Measurements from ENCODE around the gene AP3S2. TPM values are rescaled to one million over a fixed set of nuclear protein-coding genes. Genes with fewer than 3 reads are reported as not detected.
A peak's percentile ranks its signal among the peaks of the same experiment; 100 is the strongest.
"Not testable (repeated sequence)": the region's sequence is repeated elsewhere in the genome, so short reads cannot be mapped to it uniquely, and the experiment has no call there.

AP3S2 gene
- total RNA-seq, 4 donors from 2014 or later, result 15.5 to 70.4 (median 28.4) TPM

GRCh38 chr15:89787944-89788343, 105.8 kb downstream of the AP3S2 start:
- no peak for DNase-seq (ENCODE audit: low spot score in 2 of 2)
- peaks cover 41% of the 10 kb centered on the region for H3K36me3 ChIP-seq
- WGBS, result 97% methylated on average over 3 of the region's 3 CpGs
- H3K4me1 ChIP-seq, result peaks cover 19% of the 10 kb centered on the region
- H3K4me3 ChIP-seq, result no peak overlapping the region
- no peaks in the 10 kb centered on the region for H3K27me3 ChIP-seq
- H3K27ac ChIP-seq, result no peak overlapping the region
- no peaks in the 10 kb centered on the region for H3K9me3 ChIP-seq
- no peak for TF ChIP-seq POLR2AphosphoS5 (IDR thresholded peaks at IDR 0.05)
- TF ChIP-seq POLR2A (IDR thresholded peaks at IDR 0.05), result no peak
- TF ChIP-seq CTCF (IDR thresholded peaks at IDR 0.05), result no peak
- TF ChIP-seq EP300 (IDR thresholded peaks at IDR 0.05), result no peak

DNA sequence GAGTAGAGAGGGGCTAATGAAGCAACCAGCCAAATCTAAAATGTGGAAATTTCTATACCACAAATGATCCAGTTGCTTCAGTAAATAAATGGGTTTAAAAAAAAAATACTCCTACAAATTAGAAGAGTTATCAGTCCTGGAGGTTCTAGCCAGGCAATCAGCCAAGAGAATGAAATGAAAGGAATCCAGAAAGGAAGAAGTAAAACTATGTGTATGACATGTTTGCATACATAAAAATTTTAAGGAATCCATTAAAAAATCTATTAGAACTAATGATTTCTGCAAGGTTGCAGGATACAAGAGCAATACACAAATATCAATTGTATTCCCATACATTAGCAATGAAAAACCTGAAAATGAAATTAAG, 108.0 kb downstream of the AP3S2 start:
- H3K27me3 ChIP-seq, result no peaks in the 10 kb centered on the region
- no peak overlapping the region for H3K4me3 ChIP-seq
- no peak overlapping the region for H3K27ac ChIP-seq
- H3K36me3 ChIP-seq, result peaks cover 21% of the 10 kb centered on the region
- H3K9me3 ChIP-seq, result no peaks in the 10 kb centered on the region
- H3K4me1 ChIP-seq, result peaks cover 40% of the 10 kb centered on the region
- no peak for DNase-seq (ENCODE audit: low spot score in 2 of 2)
- no peak for TF ChIP-seq POLR2A (IDR thresholded peaks at IDR 0.05)

GRCh38 chr15:89785064-89785773, 108.6 kb downstream of the AP3S2 start:
- H3K27ac ChIP-seq, result peak overlapping the region; percentile 59
- 71% methylated on average over 13 of the region's 13 CpGs for WGBS
- H3K4me3 ChIP-seq, result no peak overlapping the region
- peaks cover 15% of the 10 kb centered on the region for H3K36me3 ChIP-seq
- no peaks in the 10 kb centered on the region for H3K27me3 ChIP-seq
- H3K9me3 ChIP-seq, result no peaks in the 10 kb centered on the region
- TF ChIP-seq POLR2A (IDR thresholded peaks at IDR 0.05) (no peak), POLR2AphosphoS5 (IDR thresholded peaks at IDR 0.05) (no peak)
- peaks cover 44% of the 10 kb centered on the region for H3K4me1 ChIP-seq
- DNase-seq (ENCODE audit: low spot score in 2 of 2), result no peak

GRCh38 chr15:89784686-89784960, 109.2 kb downstream of the AP3S2 start:
- Histone ChIP-seq H3K4me1 (peaks cover 47% of the 10 kb centered on the region), H3K27ac (peak overlapping the region; percentile 59), H3K27me3 (no peaks in the 10 kb centered on the region), H3K36me3 (peaks cover 14% of the 10 kb centered on the region), H3K9me3 (no peaks in the 10 kb centered on the region), H3K4me3 (no peak overlapping the region)
- no peak for DNase-seq (ENCODE audit: low spot score in 2 of 2)
- 98% methylated on average over 3 of the region's 7 CpGs for WGBS
- TF ChIP-seq CTCF (IDR thresholded peaks at IDR 0.05), result no peak
- TF ChIP-seq POLR2AphosphoS5 (IDR thresholded peaks at IDR 0.05), result no peak
- TF ChIP-seq EP300 (IDR thresholded peaks at IDR 0.05), result no peak
- TF ChIP-seq POLR2A (IDR thresholded peaks at IDR 0.05), result no peak

- no peaks in the 10 kb centered on the region for H3K9me3 ChIP-seq
- peaks cover 47% of the 10 kb centered on the region for H3K4me1 ChIP-seq
- H3K27me3 ChIP-seq, result no peaks in the 10 kb centered on the region
- no peak overlapping the region for H3K4me3 ChIP-seq
- WGBS, result 80% methylated on average over 8 of the region's 15 CpGs
- H3K36me3 ChIP-seq, result peaks cover 14% of the 10 kb centered on the region
- TF ChIP-seq CTCF (IDR thresholded peaks at IDR 0.05) (no peak), POLR2AphosphoS5 (IDR thresholded peaks at IDR 0.05) (no peak), EP300 (IDR thresholded peaks at IDR 0.05) (no peak), POLR2A (IDR thresholded peaks at IDR 0.05) (no peak)
- peak overlapping the region; percentile 59 for H3K27ac ChIP-seq
- no peak for DNase-seq (ENCODE audit: low spot score in 2 of 2)
Measured at GRCh38 chr15:89783861-89784685, 109.7 kb downstream of the AP3S2 start.

DNA sequence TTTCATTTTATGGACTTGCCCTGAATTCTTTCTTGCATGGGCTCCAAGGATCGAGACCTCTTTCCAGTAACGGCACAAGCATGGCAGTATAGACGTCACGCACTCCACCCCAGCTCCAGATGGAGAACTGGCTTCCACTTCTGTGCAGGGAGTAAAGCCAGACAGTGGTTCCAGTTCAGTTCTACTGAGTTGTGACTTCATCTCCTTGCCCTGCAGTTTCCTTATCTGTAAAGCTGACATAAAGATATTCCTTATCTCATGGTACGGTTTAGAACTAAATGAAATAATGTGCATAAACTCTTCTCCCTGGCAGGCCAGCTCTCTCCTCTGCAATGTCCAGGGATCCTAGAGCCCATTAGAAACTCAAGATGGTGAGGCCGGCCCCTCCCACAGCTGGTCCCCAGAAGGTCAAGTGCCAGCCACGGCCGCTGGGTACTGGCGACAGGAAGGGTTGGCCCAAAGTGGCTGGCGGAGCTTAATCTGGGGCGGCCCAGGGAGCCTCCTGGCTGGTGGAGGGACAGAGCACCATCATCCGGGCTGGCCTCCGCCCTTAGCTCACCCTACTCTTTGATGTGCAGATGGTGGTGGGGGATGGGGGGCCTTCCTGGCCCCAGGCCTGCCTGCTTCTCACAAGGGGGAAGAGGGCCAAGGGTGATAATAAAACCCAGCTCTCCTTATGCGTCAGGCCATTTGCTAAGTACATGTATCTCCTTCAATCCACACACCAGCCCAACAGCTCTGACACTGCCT, 110.5 kb downstream of the AP3S2 start:
- Histone ChIP-seq H3K4me1 (peaks cover 47% of the 10 kb centered on the region), H3K36me3 (peaks cover 8% of the 10 kb centered on the region), H3K4me3 (no peak overlapping the region), H3K9me3 (no peaks in the 10 kb centered on the region), H3K27ac (no peak overlapping the region), H3K27me3 (no peaks in the 10 kb centered on the region)
- TF ChIP-seq POLR2AphosphoS5 (IDR thresholded peaks at IDR 0.05) (no peak), CTCF (IDR thresholded peaks at IDR 0.05) (no peak), EP300 (IDR thresholded peaks at IDR 0.05) (no peak), POLR2A (IDR thresholded peaks at IDR 0.05) (no peak)
- 53% methylated on average over 11 of the region's 14 CpGs for WGBS
- no peak for DNase-seq (ENCODE audit: low spot score in 2 of 2)

GRCh38 chr15:89782619-89782950, 111.2 kb downstream of the AP3S2 start:
- not testable (repeated sequence) for H3K9me3 ChIP-seq; DNase-seq (ENCODE audit: low spot score in 2 of 2); H3K27me3 ChIP-seq; H3K4me3 ChIP-seq; H3K36me3 ChIP-seq
- 63% methylated on average over 9 of the region's 9 CpGs for WGBS
- H3K4me1 ChIP-seq, result peaks cover 47% of the 10 kb centered on the region
- peak overlapping the region; percentile 71 for H3K27ac ChIP-seq

Measured in suprapubic skin (tissue), 4 donors.